HG03571 (cell line): ENCODE measurements around the gene MTG1.
A peak's percentile ranks its signal among the peaks of the same experiment; 100 is the strongest.

Source experiments
- ATAC-seq: cut with Tn5 transposase; IDR thresholded peaks from one replicate; pipeline ENCODE4 v1.9.1; 2021; ENCODE audit not compliant: unreplicated experiment

The MTG1 gene, protein sequence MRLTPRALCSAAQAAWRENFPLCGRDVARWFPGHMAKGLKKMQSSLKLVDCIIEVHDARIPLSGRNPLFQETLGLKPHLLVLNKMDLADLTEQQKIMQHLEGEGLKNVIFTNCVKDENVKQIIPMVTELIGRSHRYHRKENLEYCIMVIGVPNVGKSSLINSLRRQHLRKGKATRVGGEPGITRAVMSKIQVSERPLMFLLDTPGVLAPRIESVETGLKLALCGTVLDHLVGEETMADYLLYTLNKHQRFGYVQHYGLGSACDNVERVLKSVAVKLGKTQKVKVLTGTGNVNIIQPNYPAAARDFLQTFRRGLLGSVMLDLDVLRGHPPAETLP

DNA sequence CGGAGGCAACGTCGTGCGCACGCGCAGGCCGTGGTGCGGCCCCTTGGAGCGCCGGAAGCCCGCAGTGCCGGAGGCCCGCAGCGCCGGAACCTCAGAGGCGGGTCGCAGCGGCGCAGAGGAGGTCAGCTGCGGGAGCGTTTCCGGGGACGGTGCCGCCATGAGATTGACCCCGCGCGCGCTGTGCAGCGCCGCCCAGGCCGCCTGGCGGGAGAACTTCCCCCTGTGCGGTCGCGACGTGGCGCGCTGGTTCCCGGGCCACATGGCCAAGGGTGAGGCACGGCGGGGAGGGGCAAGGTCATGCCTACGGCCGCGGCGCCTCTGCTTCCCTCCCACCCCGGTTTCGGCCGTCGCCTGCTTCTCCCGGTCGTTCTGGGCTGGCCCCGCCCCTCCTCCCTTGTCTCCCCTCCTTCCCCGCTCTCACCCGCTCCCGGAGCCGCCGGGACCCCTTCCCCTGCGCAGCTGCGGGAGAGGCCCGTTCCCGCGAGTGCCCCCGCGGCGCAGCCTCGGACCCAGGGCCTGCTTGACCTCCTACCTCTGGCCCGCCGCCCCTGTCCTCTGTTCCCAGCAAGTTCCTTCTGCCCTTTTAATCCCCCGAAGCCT, at the start of gene MTG1:
TSS of gene MTG1 (plus strand) at position 94 of the 600 bp plus-strand sequence. CDS start at position 158, 64 bp downstream.
- peak; percentile 60 for ATAC-seq

GRCh38 chr10:133344236-133344635, 49.7 kb upstream of the MTG1 start:
- ATAC-seq: no peak

- ATAC-seq: no peak
Measured at GRCh38 chr10:133346413-133346812, 47.5 kb upstream of the MTG1 start.

- ATAC-seq: no peak
Measured at GRCh38 chr10:133347710-133348517, 46.0 kb upstream of the MTG1 start.

DNA sequence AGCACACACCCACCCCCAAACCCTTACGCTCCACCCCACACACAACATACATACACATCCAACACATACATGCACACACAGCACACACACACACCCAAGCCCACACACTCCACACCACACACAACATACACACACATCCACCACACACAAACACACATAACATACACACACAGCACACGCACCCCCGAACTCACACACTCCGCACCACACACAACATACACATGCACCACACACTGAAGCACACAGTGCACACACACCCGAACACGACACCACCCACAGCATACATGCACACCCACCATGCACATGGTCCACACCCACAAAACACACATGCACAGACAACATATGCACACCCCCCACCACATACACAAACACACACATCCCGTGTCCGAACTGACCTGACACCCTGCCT, 44.8 kb upstream of the MTG1 start:
- no peak for ATAC-seq

DNA sequence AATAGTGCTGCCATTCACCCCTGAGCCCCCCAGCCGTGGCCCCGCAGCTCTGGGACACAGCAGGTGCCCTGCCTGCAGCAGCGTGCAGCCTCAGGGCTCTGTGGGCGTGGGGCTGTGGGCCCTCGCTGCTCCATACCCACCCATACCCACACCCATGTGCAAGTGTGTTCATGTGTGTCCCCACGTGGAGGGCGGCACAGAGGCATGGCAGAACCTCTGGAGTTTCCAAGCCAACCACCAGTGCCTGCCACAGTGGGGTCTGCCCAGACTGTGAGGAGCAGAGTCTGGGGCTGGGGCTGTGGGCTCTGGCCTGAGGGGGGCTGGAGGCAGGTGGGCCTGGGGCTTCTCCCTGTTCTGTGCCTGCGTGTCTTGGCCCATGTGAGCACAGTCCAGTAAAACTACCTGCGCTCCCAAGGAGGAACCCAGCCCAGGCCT, 44.4 kb upstream of the MTG1 start:
- no peak for ATAC-seq

- no peak for ATAC-seq
Measured at GRCh38 chr10:133350283-133350949, 43.5 kb upstream of the MTG1 start.

DNA sequence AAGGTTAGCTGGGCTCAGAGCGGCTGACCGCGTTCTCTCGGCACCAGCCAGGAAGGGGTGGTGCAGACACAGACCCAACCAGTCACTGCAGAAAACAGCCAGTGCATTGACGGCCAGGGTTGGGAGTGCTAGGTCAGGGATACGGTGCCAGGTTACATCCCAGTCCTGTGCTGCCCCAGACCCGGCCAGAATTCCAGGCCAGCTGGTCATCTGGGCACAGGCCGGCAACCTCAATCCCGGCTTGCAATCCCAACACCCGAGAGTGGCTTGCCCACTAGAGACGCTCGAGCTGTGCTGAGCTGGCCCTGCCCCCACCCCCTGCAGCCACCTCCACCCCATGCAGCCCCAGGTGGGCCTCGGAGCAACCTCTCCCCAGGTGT, 43.0 kb upstream of the MTG1 start:
- ATAC-seq: no peak

DNA sequence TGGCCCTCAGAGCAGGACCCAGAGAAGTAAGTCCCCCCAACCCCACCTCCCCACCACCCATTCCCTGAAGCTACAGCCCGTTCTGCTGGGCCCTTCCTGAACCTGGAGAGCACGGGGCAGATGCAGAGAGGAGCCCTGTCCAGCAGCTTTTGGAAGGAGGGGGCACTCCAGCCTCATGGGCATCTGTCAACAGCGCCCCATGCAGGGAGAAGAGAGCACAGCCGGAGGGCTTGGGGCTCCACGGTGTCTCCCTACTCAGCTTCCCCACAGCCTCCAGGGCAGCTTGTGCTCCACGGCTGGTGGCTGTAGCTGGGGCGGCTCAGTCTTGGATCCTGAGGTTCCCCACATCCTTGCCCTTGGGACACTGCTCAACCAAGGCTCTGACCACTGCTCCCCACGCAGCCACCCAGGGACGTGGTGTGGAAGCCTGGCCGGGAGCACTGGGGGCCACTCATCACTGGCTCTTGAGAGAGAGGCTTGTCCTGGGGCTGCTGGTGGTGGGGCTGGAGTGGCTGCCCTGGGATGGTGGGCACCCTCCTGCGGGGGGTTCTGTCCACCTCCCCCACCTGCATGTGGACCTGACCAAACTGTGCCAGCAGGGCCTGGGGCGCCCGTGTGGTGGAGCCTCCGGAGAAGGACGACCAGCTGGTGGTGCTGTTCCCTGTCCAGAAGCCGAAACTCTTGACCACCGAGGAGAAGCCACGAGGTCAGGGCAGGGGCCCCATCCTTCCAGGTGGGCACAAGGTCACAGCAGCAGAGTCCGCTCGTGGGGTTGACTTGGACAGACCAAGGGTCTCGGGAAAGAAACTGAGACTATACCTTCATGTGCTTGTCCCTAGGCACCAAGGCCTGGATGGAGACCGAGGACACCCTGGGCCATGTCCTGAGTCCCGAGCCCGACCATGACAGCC, 42.3 kb upstream of the MTG1 start:
- no peak for ATAC-seq

- no peak for ATAC-seq
Measured at GRCh38 chr10:133353202-133353959, 40.6 kb upstream of the MTG1 start.

GRCh38 chr10:133353988-133354605, 39.9 kb upstream of the MTG1 start:
- no peak for ATAC-seq

DNA sequence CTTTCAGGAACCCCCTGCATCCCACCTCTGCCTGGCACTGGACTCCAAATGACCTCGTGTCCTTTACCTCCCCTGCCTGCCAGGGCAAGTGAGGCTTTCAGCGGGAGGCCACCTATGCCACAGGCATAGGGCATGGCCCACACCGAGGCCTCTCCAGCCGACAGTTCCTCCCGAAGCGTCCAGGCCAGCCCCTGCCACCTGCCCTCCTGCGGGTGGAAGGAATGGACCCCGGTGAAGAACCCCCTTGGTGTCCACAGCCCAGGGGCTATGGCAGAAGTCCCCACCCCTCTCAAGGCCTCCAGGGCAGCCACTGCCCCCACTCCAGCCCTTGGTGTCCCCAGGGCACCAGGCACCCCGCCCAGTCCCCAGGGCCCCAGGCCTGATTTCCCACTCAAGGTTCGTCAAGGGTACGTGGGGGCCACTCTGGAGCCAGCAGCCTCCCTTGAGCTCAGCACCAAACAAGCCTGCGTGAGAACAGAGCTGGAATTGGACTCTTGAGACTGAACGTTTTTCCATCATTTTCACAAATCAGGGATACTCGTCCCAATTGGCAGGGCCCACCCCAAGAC, 39.2 kb upstream of the MTG1 start:
- ATAC-seq: no peak

- no peak for ATAC-seq
Measured at GRCh38 chr10:133355266-133355665, 38.7 kb upstream of the MTG1 start.

GRCh38 chr10:133355991-133356390, 38.0 kb upstream of the MTG1 start:
- ATAC-seq: no peak

DNA sequence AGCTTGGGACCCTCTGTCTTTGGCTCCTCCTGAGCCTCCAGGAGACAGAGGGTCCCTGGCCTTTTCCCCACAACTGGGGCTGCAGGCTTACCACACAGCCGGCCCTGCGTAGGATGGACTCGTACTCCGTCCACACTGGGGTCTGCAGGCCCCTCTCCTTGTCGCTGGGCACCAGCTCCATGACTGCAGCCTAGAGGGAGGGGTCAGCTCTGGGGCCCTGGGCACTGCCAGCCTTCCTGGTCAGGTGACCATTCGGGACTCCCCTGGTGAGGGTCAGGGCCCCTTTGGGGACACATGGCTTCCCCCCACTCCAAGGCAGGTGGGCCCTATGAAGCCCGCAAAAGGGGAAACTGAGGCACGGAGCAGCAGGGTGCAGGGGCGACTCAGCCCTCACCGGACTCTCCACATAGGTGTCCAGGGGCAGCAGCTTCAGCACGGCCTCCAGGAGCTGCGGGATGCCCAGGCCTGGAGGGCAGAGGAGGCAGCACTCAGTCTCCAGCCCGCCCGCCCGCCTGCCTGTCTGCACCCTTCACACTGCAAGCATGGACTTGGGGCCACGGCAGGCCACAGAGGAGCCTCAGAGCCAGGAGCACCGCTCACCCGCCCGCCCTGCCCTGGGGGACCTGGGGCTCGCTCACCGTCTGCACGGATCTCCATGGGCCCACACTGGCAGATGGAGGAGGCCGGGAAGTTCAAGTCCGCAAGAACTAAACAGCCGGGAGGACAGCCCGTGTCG, 37.2 kb upstream of the MTG1 start:
- ATAC-seq: no peak

- ATAC-seq: peak; percentile 73
Measured at GRCh38 chr10:133357285-133358161, 36.4 kb upstream of the MTG1 start, which contains the start of gene FUOM. Gene FUOM (minus strand): TSS chr10:133358019. CDS start chr10:133358007, 12 bp downstream.
